CD4-positive, alpha-beta T cell (primary cell): ENCODE results near the gene DNTTIP2. TPM values are rescaled to one million over a fixed set of nuclear protein-coding genes. Genes with fewer than 3 reads are reported as not detected.
"Not testable (repeated sequence)": the region's sequence is repeated elsewhere in the genome, so short reads cannot be mapped to it uniquely, and the experiment has no call there.

Experiments used
- ATAC-seq: fragments of 200-7000 bp; cut with Tn5 transposase; one replicate; pipeline ENCODE4 v1.10.0; 2022; ENCODE audit warnings: mild to moderate bottlenecking; ENCODE audit not compliant: poor library complexity
- CTCF ChIA-PET: fragments of 350-600 bp; sonication (Branson Sonifier 250); formaldehyde crosslinking; loops from one replicate; lab custom pipeline; 2021; ENCODE audit warnings: antibody characterized with exemption, inconsistent platforms; lab: Charles Lee
- POLR2A ChIA-PET: fragments of 350-600 bp; sonication (Branson Sonifier 250); formaldehyde crosslinking; loops from one replicate; lab custom pipeline; 2021; ENCODE audit warnings: antibody characterized with exemption, inconsistent platforms; lab: Charles Lee
- DNase-seq, 14 experiments: peaks; one replicate each; pipeline ENCODE4 v3.0.0-alpha.2; 2013 to 2020; ENCODE audit warnings: mixed read lengths in 2 of 14
- H3K27ac ChIP-seq, 2 donors: one replicate each; pipeline versions ENCODE4 v1.5.1 to v1.7.0; 2013; ENCODE audit warnings: low read length in 2 of 2, low read depth in 1 of 2, mild to moderate bottlenecking in 1 of 2
- H3K27me3 ChIP-seq, 2 experiments: 1 replicate in 1 of 2; 2 replicates in 1 of 2; pipeline versions ENCODE4 v1.6.1 to v1.7.0; 2013; ENCODE audit warnings: low read length in 2 of 2, control low read depth in 1 of 2, mild to moderate bottlenecking in 1 of 2, moderate library complexity in 1 of 2; ENCODE audit not compliant: insufficient read depth in 2 of 2, control insufficient read depth in 1 of 2
- H3K36me3 ChIP-seq: one replicate; pipeline ENCODE4 v1.6.1; 2013; ENCODE audit warnings: low read length, control low read depth; ENCODE audit not compliant: insufficient read depth
- H3K4me1 ChIP-seq: one replicate; pipeline ENCODE4 v1.6.1; 2013; ENCODE audit warnings: low read length, control low read depth; ENCODE audit not compliant: insufficient read depth
- H3K4me3 ChIP-seq: one replicate; pipeline ENCODE4 v1.5.1; 2013; ENCODE audit warnings: mild to moderate bottlenecking, low read length, moderate library complexity
- H3K9me3 ChIP-seq, 2 experiments: 1 replicate in 1 of 2; 2 replicates in 1 of 2; pipeline versions ENCODE4 v1.6.1 to v1.7.0; 2013; ENCODE audit warnings: low read length in 2 of 2, mild to moderate bottlenecking in 2 of 2, control low read depth in 1 of 2, moderate library complexity in 1 of 2; ENCODE audit not compliant: control insufficient read depth in 1 of 2, insufficient read depth in 1 of 2
- H3K27ac Mint-ChIP-seq: one replicate; pipeline ENCODE4 v1.8.0; 2020; ENCODE audit warnings: mixed read lengths
- H3K27me3 Mint-ChIP-seq: one replicate; pipeline ENCODE4 v1.8.0; 2021; ENCODE audit warnings: mixed read lengths
- H3K36me3 Mint-ChIP-seq: one replicate; pipeline ENCODE4 v1.8.0; 2021; ENCODE audit warnings: low read depth, mixed read lengths
- H3K4me1 Mint-ChIP-seq: one replicate; pipeline ENCODE4 v1.8.0; 2021; ENCODE audit warnings: low read depth, mixed read lengths
- H3K4me3 Mint-ChIP-seq: one replicate; pipeline ENCODE4 v1.8.0; 2020; ENCODE audit warnings: mild to moderate bottlenecking, mixed read lengths
- H3K9me3 Mint-ChIP-seq: one replicate; pipeline ENCODE4 v1.8.0; 2020; ENCODE audit warnings: mixed read lengths
- intact Hi-C, 2 experiments: fragments of 100-400 bp; cut with DNase I in 1 of 2; cut with micrococcal nuclease in 1 of 2; formaldehyde crosslinking; loops; one replicate each; pipeline versions ENCODE4 v1.15.1 to v1.9.0; 2023 to 2025; cut with DNase I, micrococcal nuclease
- total RNA-seq, 174 experiments: library from RNA in 2 of 174; stranded (reverse) in 2 of 174; gene quantifications; one replicate each; pipeline ENCODE4 v1.2.3 and lab custom pipeline; 2021 to 2026
- TF ChIP-seq, protein P1 (sequence below): fragments of 200-600 bp; IDR thresholded peaks from one replicate; pipeline ENCODE4 v1.8.0; 2022; ENCODE audit warnings: antibody characterized with exemption, mild to moderate bottlenecking

Gene DNTTIP2
- total RNA-seq, 2 experiments from 2014 or later: 110 to 120 TPM

DNA sequence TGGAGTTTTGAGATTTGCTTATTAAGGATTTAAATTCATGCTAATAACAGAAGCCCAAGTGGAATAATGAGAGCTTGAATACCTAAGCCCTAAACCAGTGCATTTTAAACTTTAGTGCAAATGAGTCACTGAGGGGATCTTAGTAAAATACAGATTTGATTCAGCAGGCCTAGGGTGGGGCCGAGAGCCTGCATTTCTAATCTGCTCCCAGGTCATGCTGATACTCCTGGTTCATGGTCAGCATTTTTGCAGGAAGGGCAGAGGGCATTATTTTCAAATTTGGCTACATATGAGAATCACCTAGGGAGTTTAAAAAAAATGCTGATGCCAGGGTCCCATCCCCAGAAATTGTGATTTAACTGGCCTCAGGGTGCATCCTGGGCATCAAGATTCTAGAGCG, 39.3 kb downstream of the DNTTIP2 start:
- intact Hi-C loops: loop anchor here (5.0 to 10.0 kb wide), 8 partner anchors 38 to 1395 kb away; partner anchors contain the start of genes CCDC18 (in 1 of the 2), DIPK1A (in 1 of the 2), DNTTIP2 (in 1 of the 2) and FNBP1L (in 1 of the 2)
- Mint-ChIP-seq H3K36me3 (no peaks in the 10 kb centered on the region), H3K4me1 (peaks cover 8% of the 10 kb centered on the region), H3K9me3 (no peaks in the 10 kb centered on the region), H3K27me3 (no peaks in the 10 kb centered on the region), H3K4me3 (no peak overlapping the region), H3K27ac (no peak overlapping the region)
- DNase-seq (no peak), ATAC-seq (no peak)
- ChIA-PET POLR2A (no interaction called here), CTCF (interaction anchor here (1.6 kb wide), 1 partner anchor 26 kb away, joined by 6 read pairs; no protein-coding TSS in a partner anchor)
- H3K27me3 ChIP-seq: no peaks in the 10 kb centered on the region
- no peaks in the 10 kb centered on the region for H3K9me3 ChIP-seq
- no peak overlapping the region for H3K4me3 ChIP-seq
- no peaks in the 10 kb centered on the region for H3K36me3 ChIP-seq
- H3K4me1 ChIP-seq: peaks cover 9% of the 10 kb centered on the region
- TF ChIP-seq, protein P1, sequence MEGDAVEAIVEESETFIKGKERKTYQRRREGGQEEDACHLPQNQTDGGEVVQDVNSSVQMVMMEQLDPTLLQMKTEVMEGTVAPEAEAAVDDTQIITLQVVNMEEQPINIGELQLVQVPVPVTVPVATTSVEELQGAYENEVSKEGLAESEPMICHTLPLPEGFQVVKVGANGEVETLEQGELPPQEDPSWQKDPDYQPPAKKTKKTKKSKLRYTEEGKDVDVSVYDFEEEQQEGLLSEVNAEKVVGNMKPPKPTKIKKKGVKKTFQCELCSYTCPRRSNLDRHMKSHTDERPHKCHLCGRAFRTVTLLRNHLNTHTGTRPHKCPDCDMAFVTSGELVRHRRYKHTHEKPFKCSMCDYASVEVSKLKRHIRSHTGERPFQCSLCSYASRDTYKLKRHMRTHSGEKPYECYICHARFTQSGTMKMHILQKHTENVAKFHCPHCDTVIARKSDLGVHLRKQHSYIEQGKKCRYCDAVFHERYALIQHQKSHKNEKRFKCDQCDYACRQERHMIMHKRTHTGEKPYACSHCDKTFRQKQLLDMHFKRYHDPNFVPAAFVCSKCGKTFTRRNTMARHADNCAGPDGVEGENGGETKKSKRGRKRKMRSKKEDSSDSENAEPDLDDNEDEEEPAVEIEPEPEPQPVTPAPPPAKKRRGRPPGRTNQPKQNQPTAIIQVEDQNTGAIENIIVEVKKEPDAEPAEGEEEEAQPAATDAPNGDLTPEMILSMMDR: no peak
- H3K27ac ChIP-seq: no peak overlapping the region

DNA sequence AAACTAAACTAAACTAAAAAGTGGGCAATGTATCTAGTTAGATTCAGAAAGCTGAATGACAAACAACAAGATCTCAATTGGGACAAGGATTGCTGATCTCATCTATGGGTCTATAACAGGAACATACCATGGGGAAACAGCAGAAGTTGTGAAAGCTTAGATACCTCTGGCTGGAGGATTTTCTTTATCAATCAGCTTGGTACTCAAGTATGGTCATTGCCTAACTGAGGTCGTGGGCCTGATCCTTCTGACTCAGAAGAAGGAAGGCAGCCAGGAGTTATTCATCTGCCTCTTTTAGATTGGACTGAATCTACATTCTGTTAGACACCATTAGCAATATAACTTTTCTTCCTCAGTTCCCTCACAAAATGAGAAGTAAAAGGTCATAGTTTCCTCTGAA, 39.7 kb downstream of the DNTTIP2 start:
- Histone ChIP-seq H3K27ac (no peak overlapping the region), H3K36me3 (no peaks in the 10 kb centered on the region), H3K4me3 (no peak overlapping the region), H3K27me3 (no peaks in the 10 kb centered on the region), H3K4me1 (peaks cover 5% of the 10 kb centered on the region), H3K9me3 (no peaks in the 10 kb centered on the region)
- H3K27ac Mint-ChIP-seq: no peak overlapping the region
- no peaks in the 10 kb centered on the region for H3K36me3 Mint-ChIP-seq
- ChIA-PET POLR2A (no interaction called here), CTCF (no interaction called here)
- ATAC-seq (no peak), DNase-seq (peak in 1 of 14 experiments; percentile 21)
- H3K4me1 Mint-ChIP-seq: peaks cover 3% of the 10 kb centered on the region
- TF ChIP-seq, protein P1: no peak
- no peaks in the 10 kb centered on the region for H3K9me3 Mint-ChIP-seq
- intact Hi-C loops: no loop called here
- H3K27me3 Mint-ChIP-seq: no peaks in the 10 kb centered on the region
- no peak overlapping the region for H3K4me3 Mint-ChIP-seq

DNA sequence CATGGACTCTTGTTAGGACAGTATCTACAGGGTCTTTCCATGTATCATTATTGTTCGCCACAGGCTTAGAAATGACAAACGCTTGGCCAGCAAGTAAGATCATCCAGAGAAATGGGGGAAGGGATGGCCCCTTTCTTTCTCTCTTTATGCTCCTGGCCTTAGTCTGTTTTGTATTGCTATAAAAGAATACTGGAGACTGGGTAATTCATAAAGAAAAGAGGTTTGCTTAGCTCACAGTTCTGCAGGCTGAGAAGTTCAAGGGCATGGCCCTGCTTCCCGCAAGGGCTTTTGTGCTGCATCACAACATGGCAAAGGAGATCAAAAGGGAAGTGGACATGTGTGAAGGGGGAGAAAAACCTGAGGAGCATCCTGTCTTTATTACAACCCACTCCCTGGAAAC, 41.0 kb downstream of the DNTTIP2 start:
- no peaks in the 10 kb centered on the region for H3K9me3 Mint-ChIP-seq
- no peaks in the 10 kb centered on the region for H3K27me3 Mint-ChIP-seq
- TF ChIP-seq, protein P1: no peak
- no peak for ATAC-seq
- ChIA-PET POLR2A (no interaction called here), CTCF (interaction anchor here (1.0 kb wide), 1 partner anchor 24 kb away, joined by 3 read pairs; no protein-coding TSS in a partner anchor)
- no peak overlapping the region for H3K27ac ChIP-seq
- H3K4me3 Mint-ChIP-seq: no peak overlapping the region
- no peak overlapping the region for H3K27ac Mint-ChIP-seq
- H3K36me3 Mint-ChIP-seq: no peaks in the 10 kb centered on the region
- no peaks in the 10 kb centered on the region for H3K9me3 ChIP-seq
- H3K36me3 ChIP-seq: no peaks in the 10 kb centered on the region
- no peak for DNase-seq
- intact Hi-C loops: no loop called here
- no peaks in the 10 kb centered on the region for H3K27me3 ChIP-seq
- no peaks in the 10 kb centered on the region for H3K4me1 ChIP-seq
- H3K4me3 ChIP-seq: no peak overlapping the region
- no peaks in the 10 kb centered on the region for H3K4me1 Mint-ChIP-seq

DNA sequence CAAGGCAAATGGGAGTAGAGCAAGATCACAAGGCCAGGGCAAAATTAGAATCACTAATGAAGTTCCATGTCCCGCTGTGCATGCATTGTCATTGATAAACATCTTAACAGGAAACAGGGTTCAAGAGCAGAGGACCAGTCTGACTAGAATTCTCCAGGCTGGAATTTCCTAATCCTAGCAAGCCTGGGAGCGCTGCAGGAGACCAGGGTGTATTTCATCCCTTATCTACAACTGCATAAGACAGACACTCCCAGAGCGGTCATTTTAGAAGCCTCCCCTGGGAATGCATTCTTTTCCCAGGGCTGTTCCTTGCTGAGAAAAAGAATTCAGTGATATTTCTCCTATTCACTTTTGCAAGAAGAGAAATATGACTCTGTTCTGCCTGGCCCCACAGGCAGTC, 45.7 kb downstream of the DNTTIP2 start:
- H3K36me3 Mint-ChIP-seq, DNase-seq, H3K27ac ChIP-seq, H3K4me1 ChIP-seq, ATAC-seq, H3K9me3 Mint-ChIP-seq, H3K27ac Mint-ChIP-seq, intact Hi-C loops, H3K4me3 ChIP-seq, H3K27me3 Mint-ChIP-seq, CTCF ChIA-PET, POLR2A ChIA-PET, H3K36me3 ChIP-seq, H3K4me3 Mint-ChIP-seq, H3K27me3 ChIP-seq, H3K9me3 ChIP-seq, H3K4me1 Mint-ChIP-seq: not testable (repeated sequence)
